HepG2 (cell line): ENCODE results near the gene ICE1. TPM values are rescaled to one million over a fixed set of nuclear protein-coding genes. Genes with fewer than 3 reads are reported as not detected.

Experiments used
- ATAC-seq: fragments of 200-7000 bp; cut with Tn5 transposase; 3 replicates; pipeline ENCODE4 v1.9.1; 2020; ENCODE audit warnings: mild to moderate bottlenecking, moderate library complexity
- BruUV-seq: library from RNA; stranded (reverse); fragments of 400-500 nt; replicated peaks from 2 replicates; lab custom pipeline; 2021; lab: Mats Ljungman, UMichigan
- CTCF ChIA-PET: fragments of 300-600 bp; formaldehyde crosslinking; extraction: SDS; loops from one replicate; lab custom pipeline; 2021; ENCODE audit warnings: low total read pairs, inconsistent platforms, low intra/inter-chr PET ratio; lab: Yijun Ruan, JAX
- POLR2A ChIA-PET: fragments of 350-600 bp; sonication (Branson Sonifier 250); formaldehyde crosslinking; loops from one replicate; lab custom pipeline; 2020; ENCODE audit warnings: antibody characterized with exemption, inconsistent platforms; lab: Yijun Ruan, JAX
- DNase-seq: peaks from one replicate; pipeline ENCODE4 v3.0.0-alpha.2; 2015; ENCODE audit warnings: low spot score
- FAIRE-seq: peaks from 3 replicates; lab custom pipeline; 2011; peaks lifted over from hg19 to GRCh38; lab: Jason Lieb, UNC
- H2AFZ ChIP-seq: one replicate; pipeline ENCODE4 v1.6.1; 2011; ENCODE audit warnings: low read length, inconsistent platforms
- H3K27ac ChIP-seq: fragments of 300-600 bp; 3 replicates; pipeline ENCODE4 v1.8.0; 2011; ENCODE audit warnings: mixed run types, mild to moderate bottlenecking, mixed read lengths, low read length, inconsistent platforms; ENCODE audit not compliant: insufficient read depth; ENCODE audit errors: extremely low read length
- H3K27me3 ChIP-seq, 2 experiments: fragments of 200-600 bp in 1 of 2; 2 replicates in 1 of 2; 3 replicates in 1 of 2; pipeline versions ENCODE4 v1.6.0 to v1.8.0; 2011; ENCODE audit warnings: low read length in 2 of 2, mild to moderate bottlenecking in 2 of 2, moderate library complexity in 2 of 2, inconsistent platforms in 1 of 2; ENCODE audit not compliant: insufficient read depth in 2 of 2, control insufficient read depth in 1 of 2
- H3K36me3 ChIP-seq, 2 experiments: fragments of 200-600 bp in 1 of 2; replicated peaks in 1 of 2; 2 replicates in 1 of 2; 3 replicates in 1 of 2; pipeline versions ENCODE4 v1.5.1 to v1.8.0; 2011; ENCODE audit warnings: low read length in 2 of 2, inconsistent platforms in 1 of 2; ENCODE audit not compliant: insufficient read depth in 2 of 2, control insufficient read depth in 1 of 2
- H3K4me1 ChIP-seq: 2 replicates; pipeline ENCODE4 v1.5.1; 2012; ENCODE audit warnings: low read length, inconsistent platforms; ENCODE audit not compliant: insufficient read depth
- H3K4me2 ChIP-seq: 2 replicates; pipeline ENCODE4 v1.6.0; 2011; ENCODE audit warnings: low read depth, low read length, inconsistent platforms
- H3K4me3 ChIP-seq, 3 experiments: fragments of 200-600 bp in 1 of 3; sonication (generic), shearing (Covaris generic) in 1 of 3; replicated peaks in 1 of 3; 2 replicates each; pipeline ENCODE4 v1.5.1; 2011 to 2016; ENCODE audit warnings: low read length in 3 of 3, inconsistent platforms in 2 of 3, low read depth in 2 of 3, mild to moderate bottlenecking in 2 of 3, control low read depth in 1 of 3, mixed read lengths in 1 of 3; ENCODE audit not compliant: insufficient read depth in 1 of 3
- H3K79me2 ChIP-seq: one replicate; pipeline ENCODE4 v1.6.1; 2011; ENCODE audit warnings: low read length, inconsistent platforms; ENCODE audit not compliant: insufficient read depth
- H3K9ac ChIP-seq: 2 replicates; pipeline ENCODE4 v1.6.0; 2011; ENCODE audit warnings: mild to moderate bottlenecking, low read depth, low read length, inconsistent platforms; ENCODE audit not compliant: insufficient read depth
- H3K9me3 ChIP-seq: 2 replicates; pipeline ENCODE4 v1.5.1; 2012; ENCODE audit warnings: mild to moderate bottlenecking, low read length
- H4K20me1 ChIP-seq: 2 replicates; pipeline ENCODE4 v1.6.0; 2011; ENCODE audit warnings: inconsistent platforms, mild to moderate bottlenecking, low read length, moderate library complexity; ENCODE audit not compliant: insufficient read depth
- E2F5 ChIP-seq: sonication (generic); formaldehyde crosslinking; conservative IDR thresholded peaks from 2 replicates; pipeline ENCODE4 v1.4.0; 2020; ENCODE audit warnings: missing genetic modification reagents
- HMGXB3 ChIP-seq: sonication (generic); formaldehyde crosslinking; IDR thresholded peaks from 2 replicates; pipeline ENCODE4 v1.4.0; 2020; ENCODE audit warnings: missing genetic modification reagents, borderline replicate concordance
- IRF2 ChIP-seq: IDR thresholded peaks from 2 replicates; pipeline ENCODE4 v1.6.1; 2018; ENCODE audit warnings: missing genetic modification reagents, missing compliant biosample characterization
- IRF9 ChIP-seq: sonication (generic); formaldehyde crosslinking; IDR thresholded peaks from 2 replicates; pipeline ENCODE4 v1.8.0; 2022; ENCODE audit warnings: missing genetic modification reagents, mild to moderate bottlenecking, borderline replicate concordance
- PBX3 ChIP-seq: sonication (generic); formaldehyde crosslinking; IDR thresholded peaks from 2 replicates; pipeline ENCODE4 v1.8.1; 2023; ENCODE audit warnings: missing genetic modification reagents, inconsistent platforms, borderline replicate concordance
- PREB ChIP-seq: sonication (generic); formaldehyde crosslinking; IDR thresholded peaks from 2 replicates; pipeline ENCODE4 v1.4.0; 2020; ENCODE audit warnings: missing genetic modification reagents
- TEAD2 ChIP-seq: sonication (generic); formaldehyde crosslinking; IDR thresholded peaks from 2 replicates; pipeline ENCODE4 v1.9.0; 2021; ENCODE audit warnings: missing genetic modification reagents
- ZNF564 ChIP-seq: sonication (generic); formaldehyde crosslinking; IDR thresholded peaks from 2 replicates; pipeline ENCODE4 v1.8.1; 2023; ENCODE audit warnings: mild to moderate bottlenecking, missing genetic modification reagents
- ZNF737 ChIP-seq: sonication (generic); formaldehyde crosslinking; IDR thresholded peaks from 2 replicates; pipeline ENCODE4 v1.5.0; 2020; ENCODE audit warnings: missing genetic modification reagents, mild to moderate bottlenecking, borderline replicate concordance
- WGBS: methylation state at CpG from one replicate; pipeline ENCODE4 v1.1.6; 2017; ENCODE audit warnings: low lambda C conversion rate; 5-methylcytosine and 5-hydroxymethylcytosine counted together
- in situ Hi-C: cut with HindIII; loops from 2 replicates; pipeline ENCODE4 v1.10.0; 2017; ENCODE audit warnings: low pct_unique_long_range_greater_than_20kb; ENCODE audit not compliant: extremely low pct_ligation_motif_present
- intact Hi-C: fragments of 100-400 bp; cut with micrococcal nuclease; formaldehyde crosslinking; loops from one replicate; pipeline ENCODE4 v1.10.0; 2022; ENCODE audit not compliant: unreplicated experiment
- polyA plus RNA-seq, 8 experiments: library from polyadenylated mRNA; depleted of rRNA in 3 of 8; stranded (reverse) in 7 of 8; unstranded in 1 of 8; fragments of >200 nt; fragmentation: Illumina TruSeq in 4 of 8; extraction: Trizol in 4 of 8; gene quantifications; 2 replicates each; pipeline versions ENCODE4 v1.2.1 to v1.2.3, GENCODE V29; 2011 to 2016; ENCODE audit warnings: low read depth in 4 of 8, missing spikeins in 1 of 8, mixed read lengths in 1 of 8; ENCODE audit not compliant: insufficient read depth in 1 of 8
- total RNA-seq, 5 experiments: library from RNA; depleted of rRNA; stranded (reverse); fragments of >200 nt; fragmentation: Illumina TruSeq; extraction: Trizol; gene quantifications; 2 replicates each; pipeline ENCODE4 v1.2.3, GENCODE V29; 2016; ENCODE audit warnings: low read depth in 1 of 5

ICE1 gene
- total and polyA plus RNA-seq, 2 of the 13 experiments (the other 11 are each of a cell fraction or from before 2014, with no cell fraction given) = 9.1 to 27.6 TPM

GRCh38 chr5:5505815-5506214 is 83.3 kb downstream of the ICE1 start:
- 24% methylated on average over 3 of the region's 3 CpGs for WGBS
- Histone ChIP-seq H3K4me2 (no peak overlapping the region), H3K36me3 (no peaks in the 10 kb centered on the region), H3K4me1 (no peaks in the 10 kb centered on the region), H3K27ac (no peak overlapping the region), H3K9ac (no peak overlapping the region), H3K27me3 (peaks cover 0 to 4% of the 10 kb centered on the region in 2 experiments; a peak in 1 of 5 replicates), H4K20me1 (no peaks in the 10 kb centered on the region), H3K9me3 (peaks cover 9% of the 10 kb centered on the region), H2AFZ (no peak overlapping the region), H3K79me2 (no peaks in the 10 kb centered on the region), H3K4me3 (no peak overlapping the region)
- no TSS peak for BruUV-seq
- no peak for TF ChIP-seq IRF2 (CRISPR knock-in tag)
- TF ChIP-seq ZNF564 (CRISPR knock-in tag) = no peak
- in situ Hi-C loops = no loop called here
- DNase-seq (no peak), FAIRE-seq (no peak), ATAC-seq (no peak)
- POLR2A ChIA-PET = no interaction called here
- intact Hi-C loops = loop anchor here (5.0 kb wide), 1 partner anchor 229 kb away; no protein-coding TSS in a partner anchor
- CTCF ChIA-PET = no interaction called here

GRCh38 chr5:5508391-5508790 is 85.9 kb downstream of the ICE1 start:
- Histone ChIP-seq H3K9me3 (peaks cover 9% of the 10 kb centered on the region), H2AFZ (no peak overlapping the region), H3K4me2 (no peak overlapping the region), H3K27ac (no peak overlapping the region), H3K9ac (no peak overlapping the region), H3K79me2 (no peaks in the 10 kb centered on the region), H3K4me3 (no peak overlapping the region), H4K20me1 (no peaks in the 10 kb centered on the region), H3K4me1 (no peaks in the 10 kb centered on the region), H3K36me3 (no peaks in the 10 kb centered on the region), H3K27me3 (peaks cover 0 to 13% of the 10 kb centered on the region in 2 experiments; a peak in 2 of 5 replicates)
- intact Hi-C loops (loop anchor here (5.0 kb wide), 1 partner anchor 231 kb away; no protein-coding TSS in a partner anchor), in situ Hi-C loops (no loop called here)
- ChIA-PET CTCF (no interaction called here), POLR2A (no interaction called here)
- no peak for ATAC-seq
- no peak for FAIRE-seq
- DNase-seq = no peak
- BruUV-seq = no TSS peak
- WGBS = 11% methylated on average over 2 of the region's 2 CpGs
- TF ChIP-seq IRF9 (CRISPR knock-in tag) = no peak
- TF ChIP-seq PREB = no peak
- TF ChIP-seq E2F5 (CRISPR knock-in tag) = no peak
- no peak for TF ChIP-seq ZNF737 (CRISPR knock-in tag)
- TF ChIP-seq PBX3 (CRISPR knock-in tag) = no peak
- TF ChIP-seq TEAD2 (CRISPR knock-in tag) = no peak
- no peak for TF ChIP-seq HMGXB3 (CRISPR knock-in tag)
